Type B pancreatic cell (in vitro differentiated cells): ENCODE measurements around the gene UGT2B15. TPM values are rescaled to one million over a fixed set of nuclear protein-coding genes. Genes with fewer than 3 reads are reported as not detected.
"Not testable (repeated sequence)": the region's sequence is repeated elsewhere in the genome, so short reads cannot be mapped to it uniquely, and the experiment has no call there.

ENCODE experiments used
- DNase-seq: peaks from one replicate; pipeline ENCODE4 v3.0.0; 2021; ENCODE audit warnings: mixed read lengths; ENCODE audit not compliant: unreplicated experiment; ENCODE audit errors: extremely low spot score
- H3K27ac Mint-ChIP-seq: 2 replicates; pipeline ENCODE4 v1.8.0; 2021; ENCODE audit warnings: mild to moderate bottlenecking, mixed read lengths
- H3K27me3 Mint-ChIP-seq: 2 replicates; pipeline ENCODE4 v1.8.0; 2021; ENCODE audit warnings: mixed read lengths
- H3K36me3 Mint-ChIP-seq: 2 replicates; pipeline ENCODE4 v1.8.0; 2021; ENCODE audit warnings: mixed read lengths
- H3K4me1 Mint-ChIP-seq: one replicate; pipeline ENCODE4 v1.8.0; 2021; ENCODE audit warnings: mixed read lengths; ENCODE audit not compliant: unreplicated experiment
- H3K4me3 Mint-ChIP-seq: 2 replicates; pipeline ENCODE4 v1.8.0; 2021; ENCODE audit warnings: mild to moderate bottlenecking, mixed read lengths
- H3K9me3 Mint-ChIP-seq: 2 replicates; pipeline ENCODE4 v1.8.0; 2021; ENCODE audit warnings: mixed read lengths
- total RNA-seq: library from RNA; stranded (reverse); gene quantifications from 2 replicates; pipeline ENCODE4 v1.2.1, GENCODE V29; 2021; ENCODE audit warnings: low replicate concordance
- TF ChIP-seq, protein P1 (sequence below): fragments of 200-600 bp; sonication (generic); conservative IDR thresholded peaks from 2 replicates; pipeline ENCODE4 v1.5.0; 2021; ENCODE audit warnings: antibody characterized with exemption, mild to moderate bottlenecking

Gene UGT2B15
- total RNA-seq, 1 donor from 2014 or later: 5.2 TPM

DNA sequence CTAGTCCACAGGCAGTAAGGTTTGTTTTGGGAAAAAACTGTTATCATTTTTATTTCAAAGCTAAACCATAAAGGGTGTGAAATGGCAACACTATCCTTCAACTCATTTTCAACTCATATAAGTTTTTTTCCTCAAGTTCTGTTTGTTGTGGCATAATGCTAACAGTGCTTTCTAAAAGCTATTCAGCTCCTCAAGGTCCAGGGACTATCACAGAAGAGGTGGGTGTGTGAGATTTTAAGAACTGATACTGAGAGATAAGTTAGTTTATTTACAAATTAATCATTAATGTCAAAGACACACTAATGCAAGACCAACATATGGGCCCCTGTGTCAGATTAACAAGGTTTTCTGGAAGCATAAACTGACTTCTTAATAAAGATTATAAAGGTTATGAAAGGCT lies 11.8 kb downstream of the UGT2B15 start:
- peaks cover 23% of the 10 kb centered on the region for H3K4me1 Mint-ChIP-seq
- DNase-seq: no peak
- no peaks in the 10 kb centered on the region for H3K9me3 Mint-ChIP-seq
- no peak overlapping the region for H3K4me3 Mint-ChIP-seq
- H3K27ac Mint-ChIP-seq: no peak overlapping the region
- no peaks in the 10 kb centered on the region for H3K27me3 Mint-ChIP-seq
- TF ChIP-seq, protein P1, sequence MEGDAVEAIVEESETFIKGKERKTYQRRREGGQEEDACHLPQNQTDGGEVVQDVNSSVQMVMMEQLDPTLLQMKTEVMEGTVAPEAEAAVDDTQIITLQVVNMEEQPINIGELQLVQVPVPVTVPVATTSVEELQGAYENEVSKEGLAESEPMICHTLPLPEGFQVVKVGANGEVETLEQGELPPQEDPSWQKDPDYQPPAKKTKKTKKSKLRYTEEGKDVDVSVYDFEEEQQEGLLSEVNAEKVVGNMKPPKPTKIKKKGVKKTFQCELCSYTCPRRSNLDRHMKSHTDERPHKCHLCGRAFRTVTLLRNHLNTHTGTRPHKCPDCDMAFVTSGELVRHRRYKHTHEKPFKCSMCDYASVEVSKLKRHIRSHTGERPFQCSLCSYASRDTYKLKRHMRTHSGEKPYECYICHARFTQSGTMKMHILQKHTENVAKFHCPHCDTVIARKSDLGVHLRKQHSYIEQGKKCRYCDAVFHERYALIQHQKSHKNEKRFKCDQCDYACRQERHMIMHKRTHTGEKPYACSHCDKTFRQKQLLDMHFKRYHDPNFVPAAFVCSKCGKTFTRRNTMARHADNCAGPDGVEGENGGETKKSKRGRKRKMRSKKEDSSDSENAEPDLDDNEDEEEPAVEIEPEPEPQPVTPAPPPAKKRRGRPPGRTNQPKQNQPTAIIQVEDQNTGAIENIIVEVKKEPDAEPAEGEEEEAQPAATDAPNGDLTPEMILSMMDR: no peak
- no peaks in the 10 kb centered on the region for H3K36me3 Mint-ChIP-seq

DNA sequence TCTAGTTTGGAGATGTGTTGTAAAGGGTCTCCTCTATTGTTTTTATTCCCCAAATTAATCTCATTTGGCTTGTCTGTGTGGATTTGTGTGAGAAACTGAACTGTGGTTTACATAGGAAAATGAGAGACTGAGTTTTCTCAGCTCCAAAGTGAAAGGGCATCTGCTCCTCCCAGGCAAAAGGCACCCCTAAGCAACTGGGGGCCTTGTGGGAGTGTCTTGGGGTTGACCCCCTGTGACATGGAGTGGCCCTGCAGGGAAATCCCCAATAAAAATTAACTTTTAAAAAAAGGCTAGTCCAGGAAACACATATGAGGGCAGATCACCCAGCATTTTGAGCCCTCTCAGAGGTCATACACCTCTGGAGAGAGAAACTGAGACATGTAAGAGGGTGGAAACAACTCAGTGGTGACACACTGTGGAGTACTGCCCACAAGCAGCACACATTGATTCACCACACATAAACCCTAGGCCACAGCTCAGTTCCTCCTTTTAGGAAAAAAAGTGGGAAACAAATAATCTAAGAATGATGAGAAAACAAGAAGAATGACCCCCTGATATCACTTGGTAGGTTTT lies 13.3 kb downstream of the UGT2B15 start:
- H3K9me3 Mint-ChIP-seq, H3K27me3 Mint-ChIP-seq, DNase-seq, H3K36me3 Mint-ChIP-seq, H3K4me3 Mint-ChIP-seq: not testable (repeated sequence)
- H3K27ac Mint-ChIP-seq: peak overlapping the region; percentile 68
- peaks cover 23% of the 10 kb centered on the region for H3K4me1 Mint-ChIP-seq

DNA sequence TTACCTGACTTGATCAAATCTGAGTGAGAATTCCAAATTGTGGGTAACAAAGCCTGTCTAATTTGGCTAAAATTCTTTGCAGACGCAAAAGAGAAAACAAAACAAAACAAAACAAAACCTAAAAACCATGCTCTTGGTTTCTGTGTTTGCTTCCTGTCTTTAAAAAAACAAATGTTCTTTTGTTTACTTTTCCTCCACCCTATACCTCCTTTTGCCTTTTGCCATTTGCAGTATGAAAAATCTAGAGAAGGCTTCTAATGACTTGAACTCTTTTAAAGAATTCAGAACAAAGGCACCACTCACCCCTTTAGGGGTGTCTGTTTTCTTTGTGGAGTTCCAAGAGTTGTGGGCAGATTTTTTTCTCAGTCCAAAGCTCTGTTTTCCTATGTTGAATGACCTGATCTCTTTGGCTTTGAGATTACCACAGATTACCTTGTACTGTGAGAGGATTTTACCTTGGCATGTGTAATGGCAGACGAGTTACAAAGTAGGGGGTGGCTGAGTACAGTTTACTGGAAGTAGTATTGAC lies 13.9 kb downstream of the UGT2B15 start:
- H3K4me3 Mint-ChIP-seq: peak overlapping the region; percentile 9
- H3K27me3 Mint-ChIP-seq, H3K9me3 Mint-ChIP-seq, H3K36me3 Mint-ChIP-seq, DNase-seq: not testable (repeated sequence)
- H3K4me1 Mint-ChIP-seq: peaks cover 23% of the 10 kb centered on the region
- H3K27ac Mint-ChIP-seq: peak overlapping the region; percentile 68

DNA sequence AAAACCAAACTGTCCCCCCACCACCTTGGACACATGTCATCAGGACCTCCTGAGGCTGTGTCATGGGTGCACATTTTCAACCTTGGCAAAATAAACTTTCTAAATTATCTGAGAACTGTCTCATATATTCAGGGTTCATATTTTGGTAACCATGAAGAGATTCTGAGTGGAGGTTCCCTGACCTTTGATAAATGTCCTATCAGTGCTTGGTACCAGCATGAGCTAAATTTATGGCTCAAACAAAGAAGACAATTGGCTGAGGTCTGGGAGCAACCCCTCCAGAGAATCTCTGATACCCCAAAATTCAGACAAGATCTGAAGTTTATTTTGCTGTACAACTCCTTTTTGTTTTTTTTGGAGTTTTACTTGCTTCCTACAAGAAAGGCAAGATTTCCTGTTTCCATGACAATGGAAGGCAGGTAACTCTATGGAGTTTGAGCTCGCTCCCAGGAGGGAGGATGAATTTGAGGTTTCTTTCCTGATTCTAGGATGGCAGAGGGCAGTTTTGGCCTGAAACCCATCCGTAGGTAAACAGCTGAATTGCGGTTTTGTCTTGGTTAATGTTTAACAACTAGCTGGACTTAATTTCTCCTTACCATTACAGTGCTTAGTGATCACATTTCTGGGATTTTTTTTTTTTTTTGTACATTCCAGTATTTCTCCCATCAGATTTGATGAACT lies 14.5 kb downstream of the UGT2B15 start:
- Mint-ChIP-seq H3K27ac (no peak overlapping the region), H3K9me3 (no peaks in the 10 kb centered on the region), H3K4me1 (peaks cover 23% of the 10 kb centered on the region), H3K27me3 (no peaks in the 10 kb centered on the region), H3K36me3 (no peaks in the 10 kb centered on the region), H3K4me3 (no peak overlapping the region)
- no peak for DNase-seq
- TF ChIP-seq, protein P1: no peak

DNA sequence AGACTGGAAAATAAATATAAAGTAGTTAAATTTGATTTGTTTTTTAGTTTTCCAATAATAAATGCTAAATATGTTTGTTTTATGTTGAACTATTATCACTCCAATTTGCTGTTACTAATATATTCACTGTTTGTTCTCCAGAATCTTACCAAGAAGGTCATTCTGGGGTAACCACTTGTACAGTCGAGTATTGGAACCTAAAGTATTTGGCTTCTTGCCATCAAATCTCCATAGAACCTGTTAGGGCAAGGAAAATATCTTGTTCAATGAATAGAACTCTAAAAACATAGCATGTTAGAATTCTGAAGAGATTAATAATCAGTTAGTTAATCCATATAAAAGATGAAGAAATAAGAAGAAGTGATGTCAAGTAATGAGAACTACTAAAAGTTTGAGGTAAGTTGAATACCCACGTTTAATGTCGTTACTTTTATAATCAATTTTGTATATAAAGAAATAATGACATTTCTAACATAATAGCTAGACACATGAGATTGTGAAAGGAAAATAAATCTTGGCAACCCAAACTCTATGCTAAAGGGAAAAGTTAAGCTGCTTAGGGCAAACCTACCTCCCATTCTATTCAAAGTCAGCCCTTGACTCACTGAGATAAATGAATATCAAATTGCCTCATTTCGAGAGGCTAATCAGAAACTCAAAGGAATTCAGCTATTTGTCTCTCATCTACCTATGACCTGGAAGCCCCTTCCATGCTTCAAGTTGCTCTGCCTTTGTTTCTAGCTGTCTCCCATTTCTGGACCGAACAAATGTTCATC lies 15.3 kb downstream of the UGT2B15 start:
- Mint-ChIP-seq H3K9me3 (no peaks in the 10 kb centered on the region), H3K4me1 (peaks cover 23% of the 10 kb centered on the region), H3K4me3 (no peak overlapping the region), H3K27me3 (no peaks in the 10 kb centered on the region), H3K27ac (peak overlapping the region; percentile 24), H3K36me3 (no peaks in the 10 kb centered on the region)
- TF ChIP-seq, protein P1: no peak
- no peak for DNase-seq

DNA sequence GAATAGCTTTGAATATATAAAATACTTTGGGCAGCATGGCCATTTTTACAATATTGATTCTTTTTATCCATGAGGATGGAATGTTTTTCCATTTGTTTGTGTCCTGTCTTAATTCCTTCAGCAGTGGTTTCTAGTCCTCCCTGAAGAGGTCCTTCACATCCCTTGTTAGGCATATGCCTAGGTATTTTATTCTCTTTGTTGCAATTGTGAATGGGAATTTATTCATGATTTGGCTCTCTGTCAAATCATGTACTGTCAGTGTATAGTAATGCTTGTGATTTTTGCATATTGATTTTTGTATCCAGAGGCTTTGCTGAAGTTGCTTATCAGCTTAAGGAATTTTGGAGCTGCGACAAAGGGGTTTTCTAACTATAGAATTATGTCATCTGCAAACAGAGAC lies 18.5 kb downstream of the UGT2B15 start:
- no peak for DNase-seq
- peaks cover 6% of the 10 kb centered on the region for H3K9me3 Mint-ChIP-seq
- H3K27ac Mint-ChIP-seq: no peak overlapping the region
- no peaks in the 10 kb centered on the region for H3K27me3 Mint-ChIP-seq
- no peaks in the 10 kb centered on the region for H3K36me3 Mint-ChIP-seq
- TF ChIP-seq, protein P1: no peak
- H3K4me1 Mint-ChIP-seq: peaks cover 16% of the 10 kb centered on the region
- no peak overlapping the region for H3K4me3 Mint-ChIP-seq
